SK-N-DZ (cell line): ENCODE data around the gene KCNRG.
"Not testable (repeated sequence)": the region's sequence is repeated elsewhere in the genome, so short reads cannot be mapped to it uniquely, and the experiment has no call there.

Experiments used
- DNase-seq: peaks from one replicate; pipeline ENCODE4 v3.0.0-alpha.2; 2015; ENCODE audit warnings: low spot score

Gene KCNRG

GRCh38 chr13:50011461-50011860 is 3.8 kb upstream of the KCNRG start:
- DNase-seq, result no peak

- DNase-seq, result no peak
Measured at GRCh38 chr13:50012396-50013169, 2.7 kb upstream of the KCNRG start.

- DNase-seq, result no peak
Measured at GRCh38 chr13:50014386-50014785, 858 bp upstream of the KCNRG start.

- no peak for DNase-seq
Measured at GRCh38 chr13:50015750-50016149, 506 bp downstream of the KCNRG start.

- no peak for DNase-seq
Measured at GRCh38 chr13:50016444-50016843, 1.2 kb downstream of the KCNRG start.

GRCh38 chr13:50017819-50018218 is 2.6 kb downstream of the KCNRG start:
- DNase-seq, result no peak

- no peak for DNase-seq
Measured at GRCh38 chr13:50025436-50025835, 10.2 kb downstream of the KCNRG start.

GRCh38 chr13:50026788-50027473 is 11.7 kb downstream of the KCNRG start:
- no peak for DNase-seq

- no peak for DNase-seq
Measured at GRCh38 chr13:50030315-50030714, 15.1 kb downstream of the KCNRG start.

GRCh38 chr13:50033725-50034124 is 18.5 kb downstream of the KCNRG start:
- DNase-seq, result no peak

- DNase-seq, result no peak
Measured at GRCh38 chr13:50037788-50038187, 22.5 kb downstream of the KCNRG start.

GRCh38 chr13:50038266-50038665 is 23.0 kb downstream of the KCNRG start:
- DNase-seq, result no peak

- DNase-seq, result no peak
Measured at GRCh38 chr13:50052478-50052877, 37.2 kb downstream of the KCNRG start.

GRCh38 chr13:50053844-50054243 is 38.6 kb downstream of the KCNRG start:
- no peak for DNase-seq

- DNase-seq, result no peak
Measured at GRCh38 chr13:50055454-50055853, 40.2 kb downstream of the KCNRG start.

- no peak for DNase-seq
Measured at GRCh38 chr13:50060718-50061117, 45.5 kb downstream of the KCNRG start.

GRCh38 chr13:50062336-50062735 is 47.1 kb downstream of the KCNRG start:
- DNase-seq, result not testable (repeated sequence)

GRCh38 chr13:50065712-50066111 is 50.5 kb downstream of the KCNRG start:
- no peak for DNase-seq

GRCh38 chr13:50068508-50068907 is 53.3 kb downstream of the KCNRG start:
- DNase-seq, result no peak

- no peak for DNase-seq
Measured at GRCh38 chr13:50069261-50069660, 54.0 kb downstream of the KCNRG start.

- no peak for DNase-seq
Measured at GRCh38 chr13:50070186-50070585, 54.9 kb downstream of the KCNRG start.
